Ramos (cell line): ENCODE measurements around the gene DHRS7B.

Source experiments
- in situ Hi-C: fragments of 300-500 bp; cut with MboI; formaldehyde crosslinking; loops from one replicate; pipeline ENCODE4 v1.14.3; 2022; ENCODE audit warnings: low sequenced_read_pairs; ENCODE audit not compliant: unreplicated experiment

The DHRS7B gene

GRCh38 chr17:21228845-21229244 is 102.1 kb downstream of the DHRS7B start:
- in situ Hi-C loops: no loop called here

- in situ Hi-C loops: no loop called here
Observed at GRCh38 chr17:21231533-21231932, 104.8 kb downstream of the DHRS7B start.

- in situ Hi-C loops: no loop called here
Observed at GRCh38 chr17:21232033-21232749, 105.4 kb downstream of the DHRS7B start.

GRCh38 chr17:21233581-21234347 is 107.0 kb downstream of the DHRS7B start:
- in situ Hi-C loops: no loop called here

GRCh38 chr17:21235921-21236320 is 109.2 kb downstream of the DHRS7B start:
- in situ Hi-C loops: no loop called here

- in situ Hi-C loops: no loop called here
Observed at GRCh38 chr17:21239680-21240368, 113.1 kb downstream of the DHRS7B start.

- in situ Hi-C loops: no loop called here
Observed at GRCh38 chr17:21240369-21241055, 113.7 kb downstream of the DHRS7B start.
